Choroid plexus epithelial cell (primary cell): ENCODE results near the gene FGF6.

Experiments used
- DNase-seq: peaks from one replicate; pipeline ENCODE4 v3.0.0-alpha.2; 2010; ENCODE audit warnings: low read depth
- H3K4me3 ChIP-seq: 2 replicates; pipeline ENCODE4 v1.5.1; 2011; ENCODE audit warnings: low read depth, mild to moderate bottlenecking, control low read depth, low read length, moderate library complexity
- CTCF ChIP-seq: conservative IDR thresholded peaks from 2 replicates; pipeline ENCODE4 v1.5.1; 2011; ENCODE audit warnings: low read depth, mild to moderate bottlenecking, control low read depth, inconsistent platforms, low read length, moderate library complexity

Gene FGF6

GRCh38 chr12:4392223-4392742, 53.3 kb downstream of the FGF6 start:
- DNase-seq: no peak
- H3K4me3 ChIP-seq: no peak overlapping the region
- no peak for TF ChIP-seq CTCF

GRCh38 chr12:4388662-4389061, 57.0 kb downstream of the FGF6 start:
- no peak overlapping the region for H3K4me3 ChIP-seq
- no peak for TF ChIP-seq CTCF
- DNase-seq: no peak

GRCh38 chr12:4388032-4388431, 57.6 kb downstream of the FGF6 start:
- TF ChIP-seq CTCF: no peak
- H3K4me3 ChIP-seq: no peak overlapping the region
- DNase-seq: no peak

GRCh38 chr12:4387607-4388006, 58.0 kb downstream of the FGF6 start:
- DNase-seq: no peak
- H3K4me3 ChIP-seq: no peak overlapping the region
- no peak for TF ChIP-seq CTCF

- DNase-seq: no peak
- H3K4me3 ChIP-seq: no peak overlapping the region
- no peak for TF ChIP-seq CTCF
These were observed 58.8 kb downstream of the FGF6 start for GRCh38 chr12:4386801-4387200.
